WTC11 (cell line): ENCODE measurements around the gene CDC6. TPM values are rescaled to one million over a fixed set of nuclear protein-coding genes. Genes with fewer than 3 reads are reported as not detected.

Source experiments
- ATAC-seq: fragments of 200-7000 bp; cut with Tn5 transposase; 2 replicates; pipeline ENCODE4 v1.10.0; 2021; ENCODE audit warnings: mild to moderate bottlenecking, moderate library complexity
- CTCF ChIA-PET: fragments of 300-600 bp; sonication (Branson Sonifier 250); formaldehyde crosslinking; loops from one replicate; lab custom pipeline; 2021; ENCODE audit warnings: antibody characterized with exemption; lab: Charles Lee
- POLR2A ChIA-PET: fragments of 350-600 bp; sonication (Branson Sonifier 250); formaldehyde crosslinking; loops from one replicate; lab custom pipeline; 2021; ENCODE audit warnings: antibody characterized with exemption; lab: Charles Lee
- DNase-seq: peaks from one replicate; pipeline ENCODE4 v3.0.0; 2021; ENCODE audit warnings: low spot score
- H3K27ac Mint-ChIP-seq: 2 replicates; pipeline ENCODE4 v1.8.0; 2021; ENCODE audit warnings: mixed read lengths
- H3K27me3 Mint-ChIP-seq: 2 replicates; pipeline ENCODE4 v1.8.0; 2021; ENCODE audit warnings: low read depth, mild to moderate bottlenecking, moderate library complexity, mixed read lengths
- H3K36me3 Mint-ChIP-seq: 2 replicates; pipeline ENCODE4 v1.8.0; 2021; ENCODE audit warnings: mixed read lengths
- H3K4me1 Mint-ChIP-seq: 2 replicates; pipeline ENCODE4 v1.8.0; 2022; ENCODE audit warnings: mixed read lengths
- H3K4me3 Mint-ChIP-seq: 2 replicates; pipeline ENCODE4 v1.8.0; 2021; ENCODE audit warnings: mild to moderate bottlenecking, moderate library complexity, mixed read lengths
- H3K9me3 Mint-ChIP-seq: 2 replicates; pipeline ENCODE4 v1.8.0; 2021; ENCODE audit warnings: mixed read lengths
- AR ChIP-seq: fragments of 250-450 bp; sonication (Bioruptor Pico); IDR thresholded peaks from 2 replicates; pipeline ENCODE4 v1.9.0; 2021; ENCODE audit warnings: mild to moderate bottlenecking
- ATF1 ChIP-seq: sonication (generic); formaldehyde crosslinking; IDR thresholded peaks from 2 replicates; pipeline ENCODE4 v1.8.1; 2023; ENCODE audit warnings: mild to moderate bottlenecking, moderate library complexity, missing genetic modification reagents
- CREB1 ChIP-seq: sonication (generic); formaldehyde crosslinking; IDR thresholded peaks from 2 replicates; pipeline ENCODE4 v1.8.0; 2023; ENCODE audit warnings: mild to moderate bottlenecking, missing genetic modification reagents
- CTCF ChIP-seq: fragments of 200-600 bp; IDR thresholded peaks from 2 replicates; pipeline ENCODE4 v1.8.0; 2022; ENCODE audit warnings: antibody characterized with exemption
- E2F1 ChIP-seq: sonication (generic); formaldehyde crosslinking; IDR thresholded peaks from 2 replicates; pipeline ENCODE4 v1.8.0; 2022; ENCODE audit warnings: mild to moderate bottlenecking, missing genetic modification reagents
- FOXP1 ChIP-seq: sonication (generic); formaldehyde crosslinking; IDR thresholded peaks from 2 replicates; pipeline ENCODE4 v1.8.0; 2022; ENCODE audit warnings: missing genetic modification reagents, mild to moderate bottlenecking, moderate library complexity, borderline replicate concordance
- GABPB1 ChIP-seq: sonication (generic); formaldehyde crosslinking; IDR thresholded peaks from 2 replicates; pipeline ENCODE4 v1.8.1; 2023; ENCODE audit warnings: mild to moderate bottlenecking, missing genetic modification reagents
- HMGXB4 ChIP-seq: sonication (generic); formaldehyde crosslinking; IDR thresholded peaks from 2 replicates; pipeline ENCODE4 v1.8.1; 2023; ENCODE audit warnings: mild to moderate bottlenecking, moderate library complexity, missing genetic modification reagents
- RORB ChIP-seq: fragments of 250-450 bp; sonication (Bioruptor Pico); IDR thresholded peaks from 2 replicates; pipeline ENCODE4 v1.9.0; 2021; ENCODE audit warnings: mild to moderate bottlenecking
- SP1 ChIP-seq: sonication (generic); formaldehyde crosslinking; conservative IDR thresholded peaks from 2 replicates; pipeline ENCODE4 v1.8.1; 2022; ENCODE audit warnings: missing genetic modification reagents
- USF1 ChIP-seq: sonication (generic); formaldehyde crosslinking; IDR thresholded peaks from 2 replicates; pipeline ENCODE4 v1.8.0; 2022; ENCODE audit warnings: mild to moderate bottlenecking, missing genetic modification reagents
- ZBTB43 ChIP-seq: sonication (generic); formaldehyde crosslinking; IDR thresholded peaks from 2 replicates; pipeline ENCODE4 v1.8.1; 2023; ENCODE audit warnings: mild to moderate bottlenecking, missing genetic modification reagents
- ZMAT4 ChIP-seq: fragments of 250-450 bp; sonication (Bioruptor Pico); IDR thresholded peaks from 2 replicates; pipeline ENCODE4 v1.9.0; 2021; ENCODE audit warnings: mild to moderate bottlenecking
- ZNF416 ChIP-seq: fragments of 250-450 bp; sonication (Bioruptor Pico); IDR thresholded peaks from 2 replicates; pipeline ENCODE4 v1.9.0; 2021; ENCODE audit warnings: mild to moderate bottlenecking, inconsistent platforms
- ZNF423 ChIP-seq: fragments of 250-450 bp; sonication (Bioruptor Pico); IDR thresholded peaks from 2 replicates; pipeline ENCODE4 v2.1.2; 2022; ENCODE audit warnings: mild to moderate bottlenecking, moderate library complexity
- ZNF532 ChIP-seq: fragments of 250-450 bp; sonication (Bioruptor Pico); IDR thresholded peaks from 2 replicates; pipeline ENCODE4 v1.9.0; 2021; ENCODE audit warnings: mild to moderate bottlenecking, borderline replicate concordance
- ZNF671 ChIP-seq: fragments of 250-450 bp; sonication (Bioruptor Pico); IDR thresholded peaks from 2 replicates; pipeline ENCODE4 v1.8.0; 2021; ENCODE audit warnings: mild to moderate bottlenecking
- total RNA-seq: library from RNA; stranded (reverse); gene quantifications from 3 replicates; pipeline ENCODE4 v1.2.3, GENCODE V29; 2021

CDC6 gene
- total RNA-seq, 1 experiment from 2014 or later, result 125 TPM

GRCh38 chr17:40309031-40309948, 21.6 kb downstream of the CDC6 start, which contains the start of gene RARA:
RARA (plus strand) TSS chr17:40309180; CDS start chr17:40331219, 22,039 bp downstream.
- Mint-ChIP-seq H3K36me3 (0 out of 2 replicates have a peak, but pooled peaks cover 2% of the 10 kb centered on the region), H3K27me3 (no peaks in the 10 kb centered on the region), H3K9me3 (no peaks in the 10 kb centered on the region), H3K4me1 (peaks cover 40% of the 10 kb centered on the region), H3K27ac (no peak within 1 kb of the TSS), H3K4me3 (no peak within 1 kb of the TSS)
- ChIA-PET POLR2A (interaction anchor here (0.5 to 1.6 kb wide), 9 partner anchors 10 to 91 kb away, joined by 3 to 8 read pairs (median 4); partner anchors contain the start of gene CDC6), CTCF (interaction anchor here (0.8 to 10.9 kb wide), 12 partner anchors 7 to 274 kb away, joined by 3 to 259 read pairs (median 5); partner anchors contain the start of gene WIPF2)
- ATAC-seq, result peak; percentile 77
- DNase-seq, result peak; percentile 83
- TF ChIP-seq SP1 (CRISPR knock-in tag), result peak; percentile 66
- peak; percentile 67; the same call in 1 of the 2 replicates for TF ChIP-seq FOXP1 (CRISPR knock-in tag)
- peak; percentile 26 for TF ChIP-seq GABPB1 (CRISPR knock-in tag)
- TF ChIP-seq HMGXB4 (CRISPR knock-in tag), result 0 out of 2 replicates have a peak, but pooled peaks have one; percentile 31
- no peak for TF ChIP-seq E2F1 (CRISPR knock-in tag)
- TF ChIP-seq ZNF532 (CRISPR knock-in tag), result no peak
- peak; percentile 78; the same call in 1 of the 2 replicates for TF ChIP-seq ZNF416 (CRISPR knock-in tag)
- TF ChIP-seq RORB (CRISPR knock-in tag), result no peak
- 0 out of 2 replicates have a peak, but pooled peaks have one; percentile 24 for TF ChIP-seq USF1 (CRISPR knock-in tag)

GRCh38 chr17:40309949-40310510, 22.4 kb downstream of the CDC6 start:
- Mint-ChIP-seq H3K4me1 (peaks cover 43% of the 10 kb centered on the region), H3K27me3 (no peaks in the 10 kb centered on the region), H3K4me3 (no peak overlapping the region), H3K36me3 (no peaks in the 10 kb centered on the region), H3K9me3 (no peaks in the 10 kb centered on the region), H3K27ac (no peak overlapping the region)
- CTCF ChIA-PET, result interaction anchor here (0.9 to 10.9 kb wide), 8 partner anchors 7 to 275 kb away, joined by 3 to 259 read pairs (median 7); no protein-coding TSS in a partner anchor
- POLR2A ChIA-PET, result interaction anchor here (0.5 to 1.3 kb wide), 5 partner anchors 9 to 92 kb away, joined by 3 to 8 read pairs (median 4); no protein-coding TSS in a partner anchor
- DNase-seq (no peak), ATAC-seq (no peak)
- TF ChIP-seq AR (CRISPR knock-in tag) (no peak), CREB1 (no peak), ZMAT4 (CRISPR knock-in tag) (no peak), ZNF423 (CRISPR knock-in tag) (no peak), ZBTB43 (CRISPR knock-in tag) (no peak), CTCF (no peak), ATF1 (CRISPR knock-in tag) (no peak), ZNF671 (CRISPR knock-in tag) (no peak)
